DOHH2 (cell line): ENCODE measurements around the gene C4orf50.

Experiments
- H3F3A ChIP-seq: fragments of 200-600 bp; sonication (generic), shearing (Covaris generic); 2 replicates; pipeline ENCODE4 v1.6.0; 2016; ENCODE audit warnings: antibody characterized with exemption, mild to moderate bottlenecking; ENCODE audit not compliant: control insufficient read depth, insufficient read depth
- H3K27ac ChIP-seq: fragments of 200-600 bp; sonication (generic); 2 replicates; pipeline ENCODE4 v1.5.1; 2014; ENCODE audit warnings: low read depth, mild to moderate bottlenecking, low read length, moderate library complexity
- H3K27me3 ChIP-seq: fragments of 200-600 bp; sonication (generic); 2 replicates; pipeline ENCODE4 v1.6.1; 2014; ENCODE audit warnings: mild to moderate bottlenecking, low read length, mixed read lengths; ENCODE audit not compliant: control insufficient read depth
- H3K36me3 ChIP-seq: fragments of 200-600 bp; sonication (generic); 2 replicates; pipeline ENCODE4 v1.6.1; 2014; ENCODE audit warnings: mild to moderate bottlenecking, low read length, moderate library complexity, mixed read lengths; ENCODE audit not compliant: control insufficient read depth
- H3K4me1 ChIP-seq: fragments of 200-600 bp; sonication (generic); 2 replicates; pipeline ENCODE4 v1.6.1; 2014; ENCODE audit warnings: mild to moderate bottlenecking, low read length, mixed read lengths; ENCODE audit not compliant: control insufficient read depth
- H3K4me2 ChIP-seq: fragments of 200-600 bp; sonication (generic); 2 replicates; pipeline ENCODE4 v1.6.0; 2014; ENCODE audit warnings: mild to moderate bottlenecking, low read length, moderate library complexity
- H3K4me3 ChIP-seq: fragments of 200-600 bp; sonication (generic); 2 replicates; pipeline ENCODE4 v1.5.1; 2014; ENCODE audit warnings: mild to moderate bottlenecking, low read length, mixed read lengths
- H3K79me2 ChIP-seq: fragments of 200-600 bp; sonication (generic); 2 replicates; pipeline ENCODE4 v1.6.1; 2014; ENCODE audit warnings: mild to moderate bottlenecking, low read length, mixed read lengths; ENCODE audit not compliant: control insufficient read depth
- H3K9me2 ChIP-seq: fragments of 200-600 bp; sonication (generic); replicated peaks from 2 replicates; pipeline ENCODE4 v1.6.1; 2014; ENCODE audit warnings: mild to moderate bottlenecking, low read length, mixed read lengths; ENCODE audit not compliant: control insufficient read depth
- H3K9me3 ChIP-seq: fragments of 200-600 bp; sonication (generic); 2 replicates; pipeline ENCODE4 v1.6.1; 2014; ENCODE audit warnings: antibody characterized with exemption, low read length, mixed read lengths; ENCODE audit not compliant: control insufficient read depth, insufficient read depth
- H4K20me1 ChIP-seq: fragments of 200-600 bp; sonication (generic); 2 replicates; pipeline ENCODE4 v1.6.0; 2014; ENCODE audit warnings: low read depth, mild to moderate bottlenecking, antibody characterized with exemption, low read length, moderate library complexity; ENCODE audit not compliant: control insufficient read depth, insufficient read depth
- CTCF ChIP-seq: fragments of 200-600 bp; sonication (generic); IDR thresholded peaks from one replicate; pipeline ENCODE4 v1.5.1; 2014; ENCODE audit warnings: antibody characterized with exemption, mild to moderate bottlenecking, low read depth, low read length; ENCODE audit not compliant: poor library complexity, severe bottlenecking
- EZH2phosphoT487 ChIP-seq: fragments of 200-600 bp; sonication (generic); IDR thresholded peaks from 2 replicates; pipeline ENCODE4 v1.6.1; 2017; ENCODE audit warnings: borderline replicate concordance, mild to moderate bottlenecking, antibody characterized with exemption, low read length, moderate library complexity, mixed read lengths

The C4orf50 gene

DNA sequence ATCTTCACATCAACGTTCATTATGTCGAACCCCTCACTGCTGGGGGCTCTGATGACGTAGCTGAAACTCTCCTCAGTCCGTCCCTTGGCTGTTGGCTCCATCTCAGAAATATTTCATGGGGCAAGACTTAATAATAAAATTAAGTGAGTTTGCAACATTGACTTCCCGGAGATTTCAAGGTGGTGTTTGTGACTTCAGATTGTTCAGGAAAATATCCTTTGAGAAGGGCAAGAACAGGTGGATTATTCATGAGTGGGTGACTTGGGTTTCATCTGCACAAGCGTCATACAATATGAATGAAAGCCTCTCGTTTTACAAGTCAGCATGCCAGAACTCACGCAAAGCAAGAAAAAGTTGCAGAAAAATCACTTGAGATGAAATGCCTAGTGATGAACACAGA lies at the start of gene C4orf50:
Gene C4orf50, minus strand, starts transcription at position 101 of the 400 bp plus-strand sequence.
- Histone ChIP-seq H3K4me2 (no peak within 1 kb of the TSS), H3K27ac (no peak within 1 kb of the TSS), H3K9me3 (no peaks in the 10 kb centered on the region), H4K20me1 (no peaks in the 10 kb centered on the region), H3K27me3 (no peaks in the 10 kb centered on the region), H3K4me1 (no peaks in the 10 kb centered on the region), H3K36me3 (no peaks in the 10 kb centered on the region), H3F3A (no peaks in the 10 kb centered on the region), H3K4me3 (no peak within 1 kb of the TSS), H3K9me2 (no peaks in the 10 kb centered on the region), H3K79me2 (no peaks in the 10 kb centered on the region)
- TF ChIP-seq EZH2phosphoT487 (no peak), CTCF (no peak)

DNA sequence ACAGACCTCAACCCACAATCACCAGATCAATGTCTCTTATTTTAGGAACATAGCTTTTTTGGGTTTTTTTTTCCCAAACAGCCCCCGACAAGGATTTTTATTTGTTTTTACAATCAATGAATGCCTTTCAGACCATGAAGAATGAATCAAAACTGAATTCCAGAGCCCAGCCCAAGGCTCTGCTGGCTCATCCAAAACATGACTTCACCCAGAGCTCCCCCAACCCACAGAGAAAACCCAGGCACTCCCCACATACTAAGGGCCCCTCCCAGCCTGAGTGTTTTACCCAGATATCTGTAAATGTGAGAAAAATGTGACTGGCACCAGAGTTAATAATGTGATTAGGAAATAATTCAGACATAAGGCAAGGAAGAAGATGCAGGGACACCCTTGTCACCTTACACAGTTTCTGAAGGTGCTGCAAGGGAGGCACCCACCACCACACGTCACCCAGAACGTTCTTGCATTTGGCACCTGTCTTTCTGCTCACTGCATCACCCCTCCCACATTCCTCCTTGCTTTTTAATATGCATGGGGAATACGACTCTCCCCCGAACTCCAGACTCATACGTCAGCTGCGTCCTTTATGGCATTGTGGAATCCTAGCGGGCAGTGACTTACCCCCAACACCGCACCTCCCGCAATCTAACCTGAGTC lies 47.8 kb upstream of the C4orf50 start:
- no peaks in the 10 kb centered on the region for H3K36me3 ChIP-seq
- H3K79me2 ChIP-seq, result no peaks in the 10 kb centered on the region
- no peaks in the 10 kb centered on the region for H3K27me3 ChIP-seq
- no peaks in the 10 kb centered on the region for H4K20me1 ChIP-seq
- TF ChIP-seq EZH2phosphoT487 (no peak), CTCF (no peak)
- H3F3A ChIP-seq, result no peaks in the 10 kb centered on the region
- H3K9me3 ChIP-seq, result no peaks in the 10 kb centered on the region
- no peak overlapping the region for H3K4me3 ChIP-seq
- H3K27ac ChIP-seq, result no peak overlapping the region
- no peak overlapping the region for H3K4me2 ChIP-seq
- H3K4me1 ChIP-seq, result no peaks in the 10 kb centered on the region
- H3K9me2 ChIP-seq, result no peaks in the 10 kb centered on the region

GRCh38 chr4:6065166-6065565 lies 46.9 kb upstream of the C4orf50 start:
- H3K36me3 ChIP-seq, result no peaks in the 10 kb centered on the region
- no peaks in the 10 kb centered on the region for H3K27me3 ChIP-seq

More at GRCh38 chr4:6065166-6065565, 46.9 kb upstream of the C4orf50 start:
- no peak overlapping the region for H3K4me2 ChIP-seq
- no peaks in the 10 kb centered on the region for H3K79me2 ChIP-seq
- H3K4me1 ChIP-seq, result no peaks in the 10 kb centered on the region
- no peaks in the 10 kb centered on the region for H3F3A ChIP-seq
- H3K9me3 ChIP-seq, result peaks cover 6% of the 10 kb centered on the region; the same call in 1 of the 2 replicates
- TF ChIP-seq CTCF (no peak), EZH2phosphoT487 (no peak)
- H3K4me3 ChIP-seq, result no peak overlapping the region
- H3K9me2 ChIP-seq, result no peaks in the 10 kb centered on the region
- H4K20me1 ChIP-seq, result no peaks in the 10 kb centered on the region
- no peak overlapping the region for H3K27ac ChIP-seq
